DND-41 (cell line): ENCODE results near the gene SNRNP70.

Source experiments
- CTCF ChIP-seq: IDR thresholded peaks from 2 replicates; pipeline ENCODE4 v1.5.1; 2012; ENCODE audit warnings: borderline replicate concordance, low read length, moderate library complexity, mild to moderate bottlenecking; ENCODE audit not compliant: poor library complexity, severe bottlenecking; ENCODE audit errors: extremely low read depth
- EZH2 ChIP-seq: IDR thresholded peaks from 3 replicates; pipeline ENCODE4 v1.6.1; 2012; ENCODE audit warnings: borderline replicate concordance, low read depth, mild to moderate bottlenecking, moderate library complexity, low read length, inconsistent platforms; ENCODE audit not compliant: severe bottlenecking

- TF ChIP-seq CTCF (peak; percentile 77), EZH2 (no peak)
Measured at GRCh38 chr19:49113762-49114629, 28.7 kb downstream of the SNRNP70 start, which contains the start of gene LIN7B.
